G401.6 (cell line): ENCODE measurements around the gene RNF113B.

Experiments
- FAIRE-seq: peaks from 2 replicates; lab custom pipeline; 2012; peaks lifted over from hg19 to GRCh38; lab: Jason Lieb, UNC

The RNF113B gene

DNA sequence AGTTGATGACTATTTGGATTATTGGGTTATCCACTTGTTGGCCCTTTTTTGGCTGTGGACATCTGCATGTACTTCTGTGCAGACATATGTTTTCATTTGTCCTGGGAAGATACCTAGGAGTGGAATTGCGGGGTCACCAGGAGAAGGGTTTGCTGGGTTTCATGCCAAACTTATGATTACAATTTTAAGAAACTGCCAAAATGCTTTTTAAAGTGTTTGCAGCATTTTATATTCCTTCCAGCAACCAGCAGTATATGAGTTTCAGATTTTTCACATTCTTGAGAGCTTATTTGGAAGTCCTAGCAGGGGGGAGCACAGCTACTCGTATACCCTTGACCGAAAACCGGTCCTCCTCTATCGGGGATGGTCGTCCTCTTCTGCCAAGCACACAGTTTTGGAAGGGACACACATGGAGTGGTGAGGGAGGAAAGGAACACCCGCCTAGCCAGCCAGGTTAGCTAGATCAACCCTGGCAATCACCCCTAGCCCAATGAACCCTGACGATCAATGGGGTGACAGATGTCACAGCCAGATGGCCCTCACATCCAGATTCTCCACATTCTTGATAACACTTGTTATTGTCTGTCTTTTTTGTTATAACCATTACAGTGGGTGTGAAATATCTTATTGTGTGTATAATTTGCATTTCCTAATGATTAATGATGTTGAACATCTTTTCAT lies 26.7 kb upstream of the RNF113B start:
- FAIRE-seq = no peak

DNA sequence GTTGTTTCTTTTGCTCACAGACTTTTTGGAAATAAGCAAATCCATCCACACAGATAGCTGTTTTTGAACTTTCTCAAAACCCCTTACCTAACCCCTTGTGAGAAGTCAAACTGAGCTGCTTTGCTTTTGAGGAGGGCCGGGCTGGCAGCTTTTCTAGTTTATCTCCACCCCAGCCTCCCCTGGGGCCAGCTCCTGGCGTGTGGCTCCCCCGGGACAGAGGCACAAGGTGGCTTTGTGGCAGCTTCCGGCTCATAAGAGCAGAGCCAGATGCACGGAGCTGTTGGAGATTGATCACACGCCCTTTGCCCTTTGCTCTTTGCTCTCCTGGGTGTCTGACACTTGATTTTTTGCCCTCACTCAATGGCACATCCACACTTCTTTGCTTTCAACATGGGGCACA lies 24.9 kb upstream of the RNF113B start:
- FAIRE-seq = no peak

DNA sequence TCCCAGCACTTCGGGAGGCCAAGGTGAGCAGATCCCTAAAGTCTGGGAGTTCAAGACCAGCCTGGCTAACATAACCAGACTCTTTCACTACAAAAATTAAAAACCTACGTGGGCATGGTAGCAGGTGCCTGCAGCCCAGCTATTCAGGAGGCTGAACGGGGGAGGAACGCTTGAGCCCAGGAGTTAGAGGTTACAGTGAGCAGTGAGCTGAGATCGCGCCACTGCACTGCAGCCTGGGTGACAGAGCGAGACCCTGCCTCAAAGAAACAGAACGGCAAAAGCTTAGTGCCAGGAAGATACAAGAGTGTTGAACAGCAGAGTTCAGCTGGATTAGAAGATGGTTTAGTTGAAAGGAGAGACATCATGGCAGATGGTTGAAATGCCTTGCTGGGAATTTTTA lies 24.1 kb upstream of the RNF113B start:
- FAIRE-seq = no peak

DNA sequence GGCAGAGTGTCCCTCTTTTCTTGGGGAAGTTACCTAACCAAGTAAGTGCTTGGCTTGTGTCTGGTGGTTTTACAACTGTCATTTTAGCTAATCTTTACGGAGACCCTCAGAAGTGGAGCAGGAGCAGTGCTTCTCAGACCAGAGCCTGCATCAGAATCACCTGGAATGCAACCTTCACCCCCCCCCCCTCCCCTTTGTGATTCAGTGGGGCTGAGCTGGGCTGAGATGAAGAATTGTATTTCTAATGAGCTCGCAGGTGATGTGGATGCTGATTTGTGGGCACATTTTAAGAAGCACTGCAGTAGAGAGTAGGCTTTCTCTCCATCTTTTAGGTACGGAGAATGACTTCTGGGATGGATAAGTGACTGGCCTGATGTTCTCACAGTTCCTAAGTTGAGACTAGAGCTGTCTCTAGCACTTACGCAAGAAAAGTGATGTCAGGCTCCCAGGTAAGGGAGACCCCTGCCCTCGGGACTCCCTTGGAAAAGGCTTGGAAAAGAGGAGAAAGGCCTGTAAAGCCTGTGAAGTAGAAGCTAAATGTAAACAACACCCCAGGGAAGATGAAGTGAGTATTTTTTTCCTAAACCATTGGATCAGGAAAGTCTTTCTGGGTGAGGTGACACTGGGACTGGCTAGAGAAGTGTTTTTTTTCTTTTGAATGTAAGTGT lies 23.3 kb upstream of the RNF113B start:
- FAIRE-seq = no peak

DNA sequence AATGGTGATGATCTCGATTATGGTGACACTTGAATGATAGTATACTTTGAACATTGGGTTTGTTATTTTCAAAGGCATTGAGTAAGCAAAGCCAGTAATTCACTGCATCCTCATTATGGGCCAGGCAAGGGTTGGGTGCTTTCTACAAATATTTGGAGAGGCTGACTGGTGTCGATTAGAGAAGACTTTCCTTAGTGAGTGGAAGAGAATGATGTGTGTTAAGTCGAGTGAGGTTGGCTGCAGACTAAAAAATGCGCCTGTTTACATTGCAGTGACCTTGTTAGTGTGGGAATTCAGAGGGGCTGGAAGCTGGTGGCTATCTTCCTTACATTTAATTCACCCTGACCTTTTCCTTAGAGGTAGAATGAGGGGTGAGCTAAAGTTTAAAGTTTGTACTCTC lies 22.4 kb upstream of the RNF113B start:
- no peak for FAIRE-seq

DNA sequence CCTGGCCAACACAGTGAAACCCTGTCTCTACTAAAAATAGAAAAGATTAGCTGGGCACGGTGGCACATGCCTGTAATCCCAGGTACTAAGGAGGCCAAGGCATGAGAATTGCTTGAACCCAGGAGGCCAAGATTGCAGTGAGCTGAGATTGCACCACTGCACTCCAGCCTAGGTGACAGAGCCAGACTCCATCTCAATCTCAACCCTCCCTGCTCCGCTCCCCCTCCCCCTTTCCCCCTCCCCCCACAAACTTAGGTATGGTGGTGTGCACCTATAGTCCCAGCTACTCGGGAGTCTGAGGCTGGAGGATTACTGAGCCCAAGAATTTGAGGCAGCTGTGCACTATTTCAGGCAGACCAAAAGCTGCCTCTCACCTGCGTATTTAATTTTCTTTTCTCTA lies 21.6 kb upstream of the RNF113B start:
- no peak for FAIRE-seq

DNA sequence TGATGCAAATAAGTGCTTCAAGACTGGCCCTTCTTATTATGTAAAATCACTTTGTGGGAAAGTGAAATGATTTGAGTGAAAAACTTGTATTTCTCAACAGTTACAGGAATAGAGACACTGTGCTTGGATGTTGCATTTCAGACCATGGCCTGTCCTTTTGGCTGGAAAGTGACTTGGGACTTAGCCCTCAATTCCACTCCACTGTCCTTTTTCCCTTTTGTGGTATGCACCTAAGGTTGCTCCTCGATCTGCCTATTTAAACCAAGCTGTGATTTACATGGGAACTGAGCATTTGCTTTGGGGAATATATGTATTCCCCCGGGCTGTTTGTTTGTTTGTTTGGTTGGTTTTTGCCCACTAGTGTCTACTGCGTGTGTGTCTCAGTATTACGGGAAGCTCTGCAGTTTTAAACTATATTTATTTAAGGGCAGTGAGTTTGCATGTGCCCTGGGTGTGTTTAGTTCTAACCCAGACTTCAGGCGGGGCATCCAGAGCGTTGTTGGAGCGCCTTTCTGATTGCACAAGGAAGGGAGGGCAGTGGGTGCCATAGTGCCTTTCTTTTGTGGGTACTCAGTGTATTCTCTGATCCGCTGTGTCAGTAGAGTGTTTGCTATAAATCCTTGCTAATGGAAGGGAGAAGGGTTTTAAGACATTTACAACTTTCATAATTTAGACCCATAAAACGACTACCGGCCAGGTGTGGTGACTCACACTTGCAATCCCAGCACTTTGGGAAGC lies 18.2 kb upstream of the RNF113B start:
- FAIRE-seq = no peak

DNA sequence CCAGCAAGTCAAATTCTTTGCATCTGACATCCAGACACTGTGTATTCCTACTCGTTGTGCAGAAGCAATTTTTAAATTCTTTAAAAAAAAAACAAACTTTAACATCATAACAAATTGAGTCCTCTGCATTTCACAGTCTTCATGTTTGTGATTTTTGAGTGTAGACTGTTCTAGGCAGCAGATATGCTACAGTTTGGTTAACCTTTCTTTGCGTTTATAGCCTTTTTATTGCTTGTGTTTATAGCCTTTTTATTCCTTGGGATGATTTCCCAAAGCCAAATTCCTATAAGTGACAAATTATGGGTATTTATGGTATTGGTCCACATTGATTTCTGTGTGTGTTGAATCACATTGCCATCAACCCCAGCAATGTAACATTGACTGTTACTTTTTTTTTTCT lies 14.9 kb upstream of the RNF113B start:
- FAIRE-seq = no peak

DNA sequence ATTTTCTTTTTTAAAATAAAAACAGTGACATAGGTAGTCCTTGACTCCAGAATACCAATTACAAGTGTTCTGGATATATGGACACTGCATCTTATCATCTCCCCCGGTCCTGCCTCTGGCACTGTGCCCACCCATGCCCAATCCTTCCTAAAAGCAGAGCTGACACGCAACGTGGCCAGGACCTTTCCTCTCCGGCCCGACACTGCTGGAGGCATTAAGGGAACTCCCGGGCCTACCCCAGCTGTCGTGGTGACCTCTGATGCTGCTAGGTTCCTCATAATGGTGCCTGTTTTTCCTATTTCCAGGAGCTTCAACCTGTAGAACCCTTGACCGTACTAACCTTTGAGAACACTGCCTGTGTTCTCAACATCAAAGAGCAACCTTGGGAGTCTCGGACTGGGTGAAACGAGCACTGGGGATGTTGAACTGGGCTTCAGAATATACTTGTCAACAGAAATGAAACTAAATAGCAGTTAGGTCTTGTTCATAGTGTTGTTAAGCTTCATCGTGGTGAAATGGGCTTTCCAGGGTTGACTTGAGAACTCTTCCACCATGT lies 13.9 kb upstream of the RNF113B start:
- FAIRE-seq = no peak

DNA sequence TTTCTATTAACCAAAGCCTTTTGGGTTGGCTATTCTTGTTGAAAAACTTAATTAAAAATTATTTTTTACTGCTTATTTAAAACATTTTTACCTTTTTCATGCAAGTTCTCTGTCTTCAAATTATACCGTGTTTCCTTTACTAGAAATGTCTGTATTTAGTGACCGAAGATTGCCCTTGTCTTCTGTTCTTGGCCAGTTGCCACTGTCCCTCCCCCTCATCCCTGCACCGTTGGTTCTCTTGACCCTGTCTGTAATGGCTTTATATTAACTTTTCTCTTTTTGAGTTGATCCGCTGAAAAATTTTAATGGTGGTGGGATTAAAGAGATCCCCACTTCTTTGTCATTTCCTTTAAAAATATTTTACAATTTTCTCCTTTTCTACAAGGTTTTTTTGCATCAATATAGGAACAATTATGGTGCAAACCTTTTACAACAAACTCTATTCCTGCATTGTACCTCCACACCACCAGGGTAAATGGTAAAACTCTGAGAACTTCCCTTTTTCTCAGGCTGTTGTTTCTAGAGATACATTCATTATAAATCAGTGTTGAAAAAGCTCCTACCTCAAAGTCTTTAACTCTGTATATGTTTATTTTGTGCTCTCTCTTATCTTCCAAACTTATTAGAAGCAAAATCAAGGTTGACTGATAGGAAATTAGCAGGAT lies 12.9 kb upstream of the RNF113B start:
- no peak for FAIRE-seq

DNA sequence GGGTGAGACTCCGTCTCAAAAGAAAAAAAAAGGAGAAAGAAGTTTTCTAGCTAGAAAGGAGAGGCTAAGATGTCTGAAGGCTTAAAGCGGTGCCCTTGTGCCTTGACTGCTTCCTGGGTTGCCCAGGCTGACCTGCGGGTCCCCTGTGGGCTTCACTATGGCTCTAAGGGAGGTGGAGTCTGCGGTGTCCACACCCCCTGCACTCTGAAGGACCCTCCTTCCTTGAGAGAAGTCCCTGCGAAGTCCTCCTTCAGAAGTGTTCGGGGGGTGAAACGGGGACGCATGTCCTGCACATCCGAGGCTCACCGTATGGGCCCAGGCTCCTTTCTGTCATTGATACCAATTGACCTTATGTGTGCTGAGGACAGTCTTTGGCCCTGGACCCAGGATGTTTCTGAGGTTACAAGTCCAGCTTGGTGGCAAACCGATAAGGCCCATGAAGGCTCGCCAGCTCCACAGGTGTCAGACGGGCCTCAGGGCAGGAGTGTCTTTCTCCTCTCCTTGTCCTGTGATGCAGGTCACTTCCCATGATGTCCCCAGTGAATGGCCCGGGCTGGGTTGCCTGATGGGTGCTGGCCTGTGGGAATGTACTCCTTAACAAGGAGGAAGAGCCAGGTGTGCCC lies 11.6 kb upstream of the RNF113B start:
- no peak for FAIRE-seq

DNA sequence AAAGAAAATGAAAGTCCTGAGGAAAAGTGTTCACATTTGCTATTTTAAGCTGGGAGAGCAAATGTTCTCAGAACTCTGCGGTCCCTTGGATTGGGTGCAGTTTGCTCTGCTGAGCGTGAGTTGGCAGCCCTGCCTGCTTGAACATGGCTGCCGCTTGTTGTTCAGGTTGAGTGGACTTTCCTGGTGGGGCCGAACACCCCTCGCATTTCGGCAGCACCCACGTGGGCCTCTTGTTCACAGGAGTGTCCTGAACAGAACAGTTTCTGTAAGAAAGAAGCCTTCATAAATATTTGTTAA lies 10.8 kb upstream of the RNF113B start:
- FAIRE-seq = no peak

DNA sequence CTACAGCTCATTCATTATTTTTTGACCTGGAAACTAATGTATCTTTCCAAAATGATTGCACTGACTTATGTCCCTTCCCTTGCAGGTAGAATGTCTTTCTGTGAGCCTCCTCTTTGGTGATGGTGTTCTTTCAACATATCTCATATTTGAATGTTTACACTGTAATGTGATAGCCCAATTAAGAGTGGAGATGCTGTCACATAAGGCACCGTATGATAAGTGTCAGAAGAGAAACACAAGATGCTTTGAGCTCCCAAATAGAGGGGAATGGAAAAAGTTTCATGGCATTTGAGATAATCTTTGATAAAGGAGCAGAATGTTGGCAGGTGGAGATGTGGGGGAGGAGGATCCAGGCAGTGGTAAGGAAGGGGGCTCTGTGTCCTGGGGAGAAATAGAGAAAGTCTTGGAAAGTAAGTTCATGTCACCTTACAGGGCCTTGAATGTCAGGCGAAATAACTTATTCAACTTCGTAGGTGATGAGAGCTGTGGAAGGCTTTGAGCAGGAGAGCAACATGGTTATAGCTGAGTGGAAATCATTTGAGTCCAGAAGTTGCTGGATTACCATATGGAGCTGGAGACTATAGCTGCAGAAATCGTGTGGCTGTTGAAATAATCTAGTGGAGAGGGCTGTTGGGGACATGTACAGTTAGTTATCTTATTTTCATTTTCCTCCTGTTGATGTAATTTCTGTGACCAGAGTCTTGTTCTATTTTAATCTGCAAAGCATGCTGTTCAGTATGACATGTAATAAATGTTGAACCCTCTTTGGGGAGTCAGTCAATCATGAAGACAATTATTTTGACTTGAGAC lies 10.3 kb upstream of the RNF113B start:
- no peak for FAIRE-seq

DNA sequence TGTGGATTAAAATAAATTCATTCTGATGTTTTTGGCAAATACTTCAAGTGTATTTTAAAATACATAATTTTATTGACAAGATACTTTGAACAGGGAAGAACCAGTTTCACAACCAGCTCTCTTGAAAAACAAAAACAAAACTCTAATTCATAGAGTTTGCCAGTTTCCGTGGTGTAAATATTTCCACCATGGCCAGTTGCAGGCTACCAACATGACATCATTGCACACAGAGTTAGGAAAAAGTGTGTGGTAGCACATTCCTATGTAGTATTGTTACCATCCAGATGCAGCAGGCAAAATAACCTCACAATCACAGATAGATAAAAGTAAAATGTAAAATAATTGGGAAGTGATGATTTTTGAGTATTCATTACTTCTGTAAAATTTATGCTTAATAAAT lies 7.7 kb upstream of the RNF113B start:
- no peak for FAIRE-seq

DNA sequence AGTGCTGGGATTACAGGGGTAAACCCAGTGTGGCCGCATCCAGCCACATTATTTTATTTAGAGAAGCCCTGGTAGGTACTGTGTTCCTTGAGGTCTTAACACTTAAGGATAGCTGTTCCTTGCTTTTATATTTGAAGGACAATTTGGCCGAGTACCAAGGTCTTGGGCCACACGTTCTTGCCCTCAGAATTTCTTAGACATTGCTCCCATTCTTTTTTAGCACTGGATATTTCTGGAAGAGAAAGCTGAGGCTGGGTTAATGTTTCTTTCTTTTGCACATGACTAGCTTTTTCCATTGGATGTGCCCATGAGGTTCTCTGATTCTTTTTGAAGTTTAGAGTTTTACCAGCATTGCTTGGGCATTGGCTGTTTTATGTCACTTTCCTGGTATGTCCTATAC lies 5.5 kb upstream of the RNF113B start:
- FAIRE-seq = no peak

DNA sequence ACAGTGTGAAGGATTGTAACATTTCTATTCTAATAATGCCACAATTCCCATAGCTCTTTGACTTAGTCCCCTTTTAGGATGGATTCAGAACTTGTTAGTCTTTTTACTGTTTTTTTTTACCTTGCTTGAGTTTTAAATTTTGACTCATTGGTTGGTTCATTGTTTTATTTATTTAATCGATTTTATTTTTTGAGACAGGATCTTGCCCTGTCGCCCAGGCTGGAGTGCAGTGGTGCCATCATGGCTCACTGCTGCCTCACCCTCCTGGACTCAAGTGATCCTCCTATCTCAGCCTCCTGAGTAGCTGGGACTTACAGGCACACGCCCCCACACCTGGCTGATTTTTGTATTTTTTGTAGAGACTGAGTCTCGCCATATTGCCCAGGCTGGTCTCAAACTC lies 5.1 kb upstream of the RNF113B start:
- no peak for FAIRE-seq

DNA sequence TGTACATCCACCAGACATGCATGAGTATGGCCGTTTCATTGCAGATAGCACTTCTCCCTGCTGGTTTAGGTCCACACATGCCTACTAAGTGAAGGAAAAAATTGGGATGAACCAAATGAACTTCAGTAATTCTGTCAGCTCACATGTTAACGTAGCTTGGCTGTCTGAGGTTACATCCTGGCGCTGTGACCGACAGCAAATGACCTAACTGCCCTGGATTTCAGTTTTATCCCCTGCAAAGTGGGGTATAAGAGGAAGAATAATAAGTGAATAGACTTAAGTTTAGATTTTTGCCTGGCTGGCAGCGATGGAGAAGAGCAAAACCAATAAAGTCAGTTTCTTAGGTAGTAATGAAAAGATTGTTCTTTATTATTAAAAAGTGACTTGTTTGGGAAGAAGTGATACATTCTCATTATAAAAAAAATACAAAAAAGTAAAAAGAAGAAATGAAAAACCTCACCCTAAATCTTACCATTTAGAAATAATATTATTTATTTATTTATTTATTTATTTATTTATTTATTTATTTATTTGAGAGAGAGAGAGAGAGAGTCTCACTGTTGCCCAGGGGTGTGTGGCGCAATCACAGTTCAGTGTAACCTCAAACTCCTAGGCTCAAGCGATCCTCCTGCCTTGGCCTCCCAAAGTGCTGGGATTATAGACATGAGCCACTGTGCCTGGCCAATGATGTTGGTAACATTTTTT lies 4.2 kb upstream of the RNF113B start:
- no peak for FAIRE-seq

DNA sequence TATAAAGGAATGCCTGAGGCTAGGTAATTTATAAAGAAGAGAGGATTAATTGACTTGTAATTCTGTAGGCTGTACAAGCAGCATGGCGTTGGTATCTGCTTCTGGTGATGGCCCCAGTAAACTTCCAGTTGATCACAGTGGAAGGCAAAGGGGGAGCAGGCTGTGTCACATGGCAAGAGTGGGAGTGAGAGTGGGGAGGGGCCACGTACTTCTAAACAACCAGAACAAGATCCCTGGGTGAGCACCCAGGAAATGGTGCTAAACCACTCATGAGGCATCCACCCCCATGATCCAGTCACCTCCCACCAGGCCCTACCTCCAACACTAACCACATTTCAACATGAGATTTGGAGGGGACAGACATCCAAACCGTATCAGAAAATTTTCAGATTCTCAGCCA lies 3.0 kb upstream of the RNF113B start:
- no peak for FAIRE-seq

DNA sequence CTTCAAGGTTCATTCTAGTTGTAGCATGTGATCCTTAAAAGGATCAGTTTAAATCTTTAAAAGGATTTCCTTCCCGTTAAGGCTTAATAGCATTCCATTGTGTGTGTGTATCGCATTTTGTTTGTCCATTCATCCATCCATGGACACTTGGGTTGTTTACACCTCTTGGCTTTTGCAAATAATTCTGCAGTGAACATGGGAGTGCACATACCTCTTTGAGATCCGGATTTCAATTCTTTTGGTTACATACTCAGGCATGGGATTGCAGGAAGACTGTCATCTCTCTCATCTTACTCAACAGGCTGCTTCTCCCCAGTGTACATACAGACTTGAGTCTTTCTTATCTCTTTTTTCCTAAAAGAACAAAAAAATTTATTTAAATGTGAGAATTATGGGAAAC lies 1.2 kb downstream of the RNF113B start:
- FAIRE-seq = no peak

DNA sequence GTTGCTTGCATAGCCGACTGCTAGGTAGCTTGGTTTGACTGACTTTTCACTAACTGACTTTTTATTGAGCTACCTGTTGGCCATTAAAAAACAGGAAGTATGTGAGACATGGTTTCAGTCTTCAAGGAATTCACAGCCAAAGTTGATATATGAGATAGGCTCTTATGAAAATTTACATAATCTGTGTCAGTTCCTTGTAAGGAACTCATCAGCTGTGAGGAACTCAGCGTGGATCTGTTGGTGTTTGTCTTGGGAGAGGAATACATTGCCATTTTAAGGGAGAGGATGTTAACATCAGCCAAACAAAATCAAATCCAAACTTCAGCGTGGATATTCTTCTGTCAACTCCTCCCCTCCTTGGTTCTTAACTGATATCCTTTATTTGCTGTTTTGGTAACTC lies 2.0 kb downstream of the RNF113B start:
- FAIRE-seq = no peak

DNA sequence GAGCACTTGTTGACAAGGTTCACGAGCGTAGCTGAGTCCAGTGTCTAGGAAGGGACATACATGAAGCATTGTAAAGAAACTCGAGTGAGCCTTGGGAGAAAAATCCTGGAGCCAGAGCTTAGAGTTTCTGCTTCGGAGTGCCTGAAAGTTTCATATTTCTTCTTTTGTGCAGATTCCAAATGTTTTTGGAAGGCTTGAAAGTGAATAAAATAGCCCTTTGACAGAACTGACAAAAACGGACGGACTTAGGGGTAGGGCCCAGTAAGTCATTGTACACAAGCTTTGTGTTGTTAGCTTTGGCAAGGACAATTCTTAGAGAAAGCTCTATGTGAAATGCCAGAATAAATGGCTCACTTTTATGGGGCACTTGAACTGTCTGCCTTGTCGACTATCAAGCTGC lies 2.8 kb downstream of the RNF113B start:
- FAIRE-seq = no peak
